Activated naive CD4-positive, alpha-beta T cell treated with anti-CD3 and anti-CD28 coated beads, Interleukin-2, amount 10 ng/mL, durations not matched to agents 7 days and 5 days (primary cell): ENCODE data around the gene TENM4.

ENCODE experiments used
- CTCF ChIA-PET: fragments of 350-600 bp; sonication (Branson Sonifier 250); formaldehyde crosslinking; loops from one replicate; lab custom pipeline; 2021; ENCODE audit warnings: antibody characterized with exemption; lab: Charles Lee
- DNase-seq: peaks from one replicate; pipeline ENCODE4 v3.0.0-alpha.2; 2020
- H3K27ac Mint-ChIP-seq: one replicate; pipeline ENCODE4 v1.8.0; 2021; ENCODE audit warnings: mild to moderate bottlenecking, moderate library complexity, mixed read lengths
- H3K27me3 Mint-ChIP-seq: one replicate; pipeline ENCODE4 v1.8.0; 2021; ENCODE audit warnings: mild to moderate bottlenecking, mixed read lengths
- H3K36me3 Mint-ChIP-seq: one replicate; pipeline ENCODE4 v1.8.0; 2021; ENCODE audit warnings: mixed read lengths
- H3K4me1 Mint-ChIP-seq: one replicate; pipeline ENCODE4 v1.8.0; 2021; ENCODE audit warnings: mixed read lengths
- H3K4me3 Mint-ChIP-seq: one replicate; pipeline ENCODE4 v1.8.0; 2021; ENCODE audit warnings: mild to moderate bottlenecking, moderate library complexity, mixed read lengths
- H3K9me3 Mint-ChIP-seq: one replicate; pipeline ENCODE4 v1.8.0; 2021; ENCODE audit warnings: mixed read lengths

Gene TENM4

DNA sequence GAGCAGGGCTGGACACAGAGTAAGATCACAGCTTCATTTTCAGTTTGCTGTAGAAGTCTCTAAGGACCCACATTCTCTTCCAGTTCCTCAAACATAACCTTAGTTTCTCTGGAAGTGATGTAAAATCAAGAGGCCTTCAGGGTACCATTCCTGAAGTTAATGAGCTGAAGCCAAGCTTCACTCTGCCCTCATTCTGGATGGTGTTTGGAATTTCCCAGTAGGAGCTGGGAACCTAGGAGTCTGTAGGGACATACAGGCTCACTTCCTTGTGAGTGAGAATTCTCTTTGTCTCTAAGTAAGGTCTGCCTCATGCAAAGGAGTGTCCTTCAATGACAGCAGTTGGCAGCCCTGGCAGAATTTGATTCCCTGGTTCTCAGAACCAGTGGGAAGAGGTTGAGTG is 723.8 kb downstream of the TENM4 start:
- Mint-ChIP-seq H3K4me1 (no peaks in the 10 kb centered on the region), H3K36me3 (no peaks in the 10 kb centered on the region), H3K9me3 (no peaks in the 10 kb centered on the region), H3K27ac (no peak overlapping the region), H3K27me3 (peaks cover 6% of the 10 kb centered on the region), H3K4me3 (no peak overlapping the region)
- CTCF ChIA-PET, result interaction anchor here (0.6 to 8.7 kb wide), 3 partner anchors 8 to 87 kb away, joined by 3 to 160 read pairs (median 12); no protein-coding TSS in a partner anchor
- DNase-seq, result no peak

DNA sequence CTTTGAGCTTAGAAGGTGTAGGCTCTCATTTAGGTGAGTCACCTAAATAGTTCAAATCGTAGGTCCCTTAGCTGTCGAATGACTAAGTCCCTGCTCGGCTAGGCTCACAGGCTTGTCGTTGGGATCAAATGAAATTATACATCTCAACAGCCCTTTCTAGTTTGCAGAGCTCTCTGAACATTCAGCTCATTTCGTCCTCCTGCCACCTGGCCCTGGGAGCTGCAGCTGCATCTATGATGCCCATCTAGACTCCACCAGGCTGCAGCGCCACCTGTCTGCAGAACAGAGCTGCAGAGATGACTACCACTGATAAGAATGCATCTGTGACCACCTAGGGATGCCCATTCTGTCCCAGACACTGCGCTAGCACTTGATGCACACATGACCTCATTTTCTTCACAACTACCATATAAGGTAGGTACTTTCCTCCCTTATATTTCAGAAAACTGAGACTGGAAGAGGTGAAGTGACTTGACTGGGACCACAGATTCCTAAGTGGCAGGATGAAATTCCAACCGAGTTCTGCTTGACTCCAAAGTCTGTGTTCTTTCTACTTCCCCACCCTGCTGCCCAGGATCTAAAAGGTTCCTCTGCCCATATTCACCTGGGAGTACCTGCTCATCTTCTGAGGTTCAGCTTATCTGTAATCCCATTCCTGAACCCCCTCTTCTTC is 725.1 kb downstream of the TENM4 start:
- H3K4me3 Mint-ChIP-seq, result no peak overlapping the region
- H3K27me3 Mint-ChIP-seq, result peaks cover 6% of the 10 kb centered on the region
- H3K36me3 Mint-ChIP-seq, result no peaks in the 10 kb centered on the region
- H3K4me1 Mint-ChIP-seq, result no peaks in the 10 kb centered on the region
- H3K9me3 Mint-ChIP-seq, result no peaks in the 10 kb centered on the region
- H3K27ac Mint-ChIP-seq, result no peak overlapping the region
- DNase-seq, result peak; percentile 59
- CTCF ChIA-PET, result interaction anchor here (0.8 to 8.7 kb wide), 8 partner anchors 9 to 76 kb away, joined by 3 to 160 read pairs (median 4); no protein-coding TSS in a partner anchor

DNA sequence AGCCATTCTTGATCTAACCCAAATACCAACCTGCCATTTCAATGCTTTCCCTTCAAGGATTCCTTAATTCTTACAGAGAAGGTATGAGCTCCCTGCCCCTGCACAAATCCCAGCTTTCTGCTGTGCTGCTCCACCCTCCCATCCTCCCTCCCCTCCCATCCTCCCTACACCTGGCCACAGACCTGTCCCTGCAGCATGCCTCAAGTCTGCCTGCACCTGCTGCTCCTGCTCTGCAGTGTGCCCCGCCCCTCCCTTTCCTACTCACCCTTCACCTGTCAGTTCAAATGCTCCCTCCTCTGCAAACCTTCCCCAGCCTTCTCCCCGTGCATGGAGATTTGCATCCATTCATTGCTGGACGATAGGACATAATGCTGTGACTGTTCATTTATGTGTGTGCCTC is 726.3 kb downstream of the TENM4 start:
- Mint-ChIP-seq H3K27ac (no peak overlapping the region), H3K9me3 (no peaks in the 10 kb centered on the region), H3K27me3 (peaks cover 6% of the 10 kb centered on the region), H3K4me3 (no peak overlapping the region), H3K4me1 (no peaks in the 10 kb centered on the region), H3K36me3 (no peaks in the 10 kb centered on the region)
- no peak for DNase-seq
- CTCF ChIA-PET, result interaction anchor here (1.4 to 8.7 kb wide), 4 partner anchors 10 to 72 kb away, joined by 3 to 160 read pairs (median 8); no protein-coding TSS in a partner anchor

DNA sequence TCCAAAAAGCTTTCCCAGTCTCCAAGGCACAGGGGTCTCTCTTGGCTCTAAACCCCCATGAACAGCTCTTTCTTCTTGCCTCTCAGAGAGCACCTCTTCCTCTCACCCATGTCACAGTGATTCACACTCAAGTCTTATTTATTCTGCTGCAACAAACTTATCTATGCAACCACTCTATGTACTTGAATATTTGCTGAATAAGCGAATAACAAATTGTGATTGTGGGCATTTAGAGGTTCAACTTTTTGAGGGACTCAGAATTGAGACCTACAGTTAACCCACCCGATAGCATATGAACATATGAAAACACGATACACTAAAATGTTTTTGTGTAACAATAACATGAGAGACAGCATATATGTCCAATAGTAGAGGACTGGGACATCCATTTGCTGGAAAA is 729.1 kb downstream of the TENM4 start:
- CTCF ChIA-PET, result no interaction called here
- no peak for DNase-seq
- Mint-ChIP-seq H3K27ac (no peak overlapping the region), H3K4me3 (no peak overlapping the region), H3K4me1 (no peaks in the 10 kb centered on the region), H3K36me3 (no peaks in the 10 kb centered on the region), H3K9me3 (no peaks in the 10 kb centered on the region), H3K27me3 (peaks cover 6% of the 10 kb centered on the region)

DNA sequence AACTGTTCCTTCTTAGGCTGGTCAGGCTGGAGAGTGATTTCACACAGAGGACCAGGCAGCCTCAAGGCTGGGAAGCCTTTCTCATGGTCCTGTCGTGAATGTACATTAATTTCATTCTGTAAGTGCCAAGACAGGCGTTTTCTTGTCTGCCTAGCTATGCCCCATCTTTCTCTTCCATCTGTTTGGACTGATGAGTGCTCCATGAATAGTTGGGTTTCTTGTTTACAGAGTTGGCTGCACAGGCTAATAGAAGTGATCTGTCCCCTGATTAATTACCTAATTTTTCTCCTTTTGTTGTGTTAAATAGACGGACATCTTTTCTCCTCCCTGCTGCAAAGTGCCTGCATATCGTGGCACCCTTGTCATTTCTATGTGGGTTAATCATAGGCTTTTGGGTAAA is 730.4 kb downstream of the TENM4 start:
- no peak overlapping the region for H3K4me3 Mint-ChIP-seq
- CTCF ChIA-PET, result no interaction called here

DNA sequence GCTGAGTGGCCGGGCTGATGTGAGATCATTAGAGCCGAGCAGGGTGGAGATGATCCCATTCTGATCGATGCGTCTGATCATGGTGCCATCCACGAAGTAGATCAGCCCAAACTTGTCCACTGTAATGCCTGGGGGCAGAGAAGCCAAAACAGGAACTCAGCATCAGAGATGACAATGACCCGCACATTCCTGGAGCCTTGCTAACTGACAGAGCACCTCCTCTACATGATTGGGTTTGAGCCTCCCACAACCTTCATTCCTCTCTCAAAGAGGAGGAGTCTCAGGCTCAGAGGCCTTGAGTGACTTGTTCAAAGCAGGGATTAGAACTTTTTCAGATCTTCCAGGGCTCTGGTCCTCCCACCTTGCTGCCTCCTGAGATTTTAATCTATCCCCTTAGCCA is 732.4 kb downstream of the TENM4 start:
- CTCF ChIA-PET, result no interaction called here
- no peak for DNase-seq
- Mint-ChIP-seq H3K27ac (no peak overlapping the region), H3K4me1 (no peaks in the 10 kb centered on the region), H3K27me3 (no peaks in the 10 kb centered on the region), H3K36me3 (no peaks in the 10 kb centered on the region), H3K4me3 (no peak overlapping the region), H3K9me3 (no peaks in the 10 kb centered on the region)

More for the DNA sequence above, 730.4 kb downstream of the TENM4 start:
- H3K27ac Mint-ChIP-seq, result no peak overlapping the region
- H3K9me3 Mint-ChIP-seq, result no peaks in the 10 kb centered on the region
- no peak for DNase-seq
- no peaks in the 10 kb centered on the region for H3K4me1 Mint-ChIP-seq
- H3K27me3 Mint-ChIP-seq, result peaks cover 6% of the 10 kb centered on the region
- no peaks in the 10 kb centered on the region for H3K36me3 Mint-ChIP-seq

DNA sequence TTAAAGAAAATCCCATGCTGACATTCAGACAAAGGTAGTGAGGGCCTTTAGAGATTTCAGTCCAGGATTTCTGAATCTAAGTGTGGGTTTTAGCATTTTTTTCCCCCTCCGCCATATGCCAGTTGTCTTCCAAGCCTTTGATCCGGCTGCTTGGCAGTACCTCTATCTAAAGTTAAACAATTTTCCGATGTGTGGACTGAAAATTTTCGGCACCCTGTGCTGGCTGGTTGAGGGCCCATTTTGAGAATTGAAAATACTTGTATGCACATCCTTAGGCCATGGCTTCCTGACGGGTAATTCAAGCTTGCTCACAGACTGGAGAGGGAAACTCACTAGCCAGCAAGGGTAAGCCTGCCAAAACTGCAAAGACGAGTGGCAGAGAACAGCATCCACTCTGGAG is 734.3 kb downstream of the TENM4 start:
- no peaks in the 10 kb centered on the region for H3K4me1 Mint-ChIP-seq
- H3K9me3 Mint-ChIP-seq, result no peaks in the 10 kb centered on the region
- CTCF ChIA-PET, result interaction anchor here (1.2 to 2.5 kb wide), 2 partner anchors 9 to 61 kb away, joined by 6 to 8 read pairs; no protein-coding TSS in a partner anchor
- H3K27me3 Mint-ChIP-seq, result no peaks in the 10 kb centered on the region
- no peak overlapping the region for H3K4me3 Mint-ChIP-seq
- no peak overlapping the region for H3K27ac Mint-ChIP-seq
- no peak for DNase-seq
- H3K36me3 Mint-ChIP-seq, result no peaks in the 10 kb centered on the region

DNA sequence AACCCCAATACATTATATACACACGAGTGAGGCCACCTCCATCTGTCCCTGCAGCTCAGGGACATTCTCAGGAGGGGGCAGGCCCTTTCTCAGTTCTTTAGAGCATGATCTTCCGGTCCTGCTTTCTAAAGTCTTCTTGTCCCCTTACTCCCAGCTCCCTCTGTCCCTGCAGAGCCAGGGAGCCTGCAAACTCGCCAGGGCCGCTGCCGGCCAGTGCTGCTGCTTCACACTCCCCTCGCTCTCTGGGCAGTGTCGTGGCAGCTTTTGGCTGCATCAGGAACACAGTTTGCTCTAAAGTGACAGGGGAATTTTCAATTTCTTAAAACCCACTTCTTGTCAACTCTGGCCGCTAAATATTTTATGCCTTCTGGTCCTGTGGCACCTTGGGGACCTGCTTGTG is 736.0 kb downstream of the TENM4 start:
- no peaks in the 10 kb centered on the region for H3K9me3 Mint-ChIP-seq
- H3K36me3 Mint-ChIP-seq, result no peaks in the 10 kb centered on the region
- CTCF ChIA-PET, result interaction anchor here (2.5 kb wide), 1 partner anchor 59 kb away, joined by 8 read pairs; no protein-coding TSS in a partner anchor
- no peak for DNase-seq
- no peaks in the 10 kb centered on the region for H3K27me3 Mint-ChIP-seq
- H3K27ac Mint-ChIP-seq, result no peak overlapping the region
- no peak overlapping the region for H3K4me3 Mint-ChIP-seq
- no peaks in the 10 kb centered on the region for H3K4me1 Mint-ChIP-seq

DNA sequence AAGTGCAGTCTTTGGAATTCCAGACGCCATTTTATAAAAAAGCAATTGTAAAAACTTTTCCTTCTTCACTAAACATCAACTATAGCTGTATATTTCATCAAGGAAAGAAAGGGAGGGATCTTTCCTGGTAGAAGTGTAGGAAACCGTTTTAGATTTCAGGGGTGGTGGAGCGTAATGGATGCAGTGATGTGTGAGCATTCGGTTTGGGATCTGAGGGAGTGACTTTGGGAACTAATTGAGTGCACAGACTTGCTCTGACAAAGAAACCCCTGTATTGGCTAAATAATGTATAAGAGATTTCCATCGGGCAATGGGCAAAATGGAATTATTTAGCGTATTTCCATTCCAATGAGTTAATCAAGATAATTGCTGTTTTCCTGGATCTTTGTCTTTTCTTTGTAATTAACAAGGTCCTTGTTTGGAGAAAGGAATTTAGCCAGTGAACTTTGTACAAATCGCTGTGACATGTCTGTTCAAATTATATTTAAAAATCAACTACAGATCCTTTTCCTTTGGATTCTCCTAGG is 741.2 kb downstream of the TENM4 start:
- Mint-ChIP-seq H3K27ac (no peak overlapping the region), H3K9me3 (no peaks in the 10 kb centered on the region), H3K36me3 (no peaks in the 10 kb centered on the region), H3K4me1 (no peaks in the 10 kb centered on the region), H3K4me3 (no peak overlapping the region), H3K27me3 (peaks cover 5% of the 10 kb centered on the region)
- CTCF ChIA-PET, result no interaction called here
- no peak for DNase-seq

DNA sequence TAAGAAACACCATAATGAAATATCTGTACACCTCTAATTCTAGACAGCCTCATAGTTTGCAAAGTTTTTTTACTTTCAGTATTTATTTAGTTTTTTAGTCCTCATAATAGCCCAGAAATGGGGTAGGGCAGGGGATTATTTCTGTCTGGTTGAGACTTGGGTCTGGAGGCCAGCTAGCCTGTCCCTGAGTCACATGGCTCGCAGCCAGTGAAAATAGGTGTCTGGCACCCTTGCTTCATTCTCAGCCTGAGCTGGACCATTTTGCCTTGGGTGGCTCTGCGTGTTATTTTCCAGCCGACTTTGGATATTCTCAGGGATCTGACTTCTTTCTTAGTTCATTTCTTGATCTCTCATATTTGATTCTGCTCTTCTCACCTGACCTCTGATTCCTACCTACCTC is 742.2 kb downstream of the TENM4 start:
- no peak overlapping the region for H3K4me3 Mint-ChIP-seq
- DNase-seq, result no peak
- H3K27me3 Mint-ChIP-seq, result peaks cover 5% of the 10 kb centered on the region
- H3K27ac Mint-ChIP-seq, result no peak overlapping the region
- CTCF ChIA-PET, result no interaction called here
- no peaks in the 10 kb centered on the region for H3K36me3 Mint-ChIP-seq
- H3K4me1 Mint-ChIP-seq, result no peaks in the 10 kb centered on the region
- H3K9me3 Mint-ChIP-seq, result no peaks in the 10 kb centered on the region

DNA sequence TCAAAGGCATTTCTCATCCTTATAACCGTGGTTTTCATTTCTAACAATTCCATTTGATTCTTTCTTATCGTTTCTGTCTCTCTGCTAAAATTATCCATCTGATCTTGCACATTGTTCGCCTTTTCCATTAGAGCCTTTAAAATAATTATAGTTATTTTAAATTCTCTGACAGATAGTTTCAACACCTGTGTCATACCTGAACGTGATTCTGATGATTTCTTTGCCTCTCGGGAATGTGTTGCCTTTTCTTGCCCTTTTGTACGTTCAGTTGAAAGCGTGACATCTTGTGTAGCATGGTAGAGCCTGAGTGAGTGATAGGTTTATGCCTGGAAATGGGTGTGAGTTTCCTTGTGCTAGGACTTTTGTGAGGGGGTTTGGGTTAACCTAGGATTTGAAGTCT is 744.7 kb downstream of the TENM4 start:
- Mint-ChIP-seq H3K27ac (no peak overlapping the region), H3K9me3 (no peaks in the 10 kb centered on the region), H3K4me1 (no peaks in the 10 kb centered on the region), H3K36me3 (no peaks in the 10 kb centered on the region), H3K4me3 (no peak overlapping the region), H3K27me3 (peaks cover 5% of the 10 kb centered on the region)
- no peak for DNase-seq
- CTCF ChIA-PET, result no interaction called here

DNA sequence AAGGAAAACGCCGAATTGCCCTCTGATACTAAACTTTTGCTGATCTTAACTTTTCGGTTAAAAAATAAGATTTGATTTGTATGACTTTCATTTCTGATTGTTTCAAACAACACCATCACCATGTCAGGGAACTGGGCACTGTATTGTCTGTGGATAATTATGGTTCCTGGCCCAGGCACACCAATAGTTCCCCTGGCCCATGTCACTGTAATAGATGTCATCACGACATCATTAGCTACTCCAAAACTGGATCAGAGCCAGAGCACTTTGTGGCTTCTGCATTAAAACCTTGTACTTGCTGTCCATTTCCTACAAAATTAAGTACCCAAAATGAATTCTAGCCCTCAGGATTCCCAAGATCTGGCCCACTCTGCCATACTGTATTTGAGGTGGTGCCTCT is 746.7 kb downstream of the TENM4 start:
- Mint-ChIP-seq H3K4me1 (no peaks in the 10 kb centered on the region), H3K36me3 (no peaks in the 10 kb centered on the region), H3K27me3 (peaks cover 15% of the 10 kb centered on the region), H3K27ac (no peak overlapping the region), H3K4me3 (no peak overlapping the region), H3K9me3 (no peaks in the 10 kb centered on the region)
- DNase-seq, result no peak
- CTCF ChIA-PET, result no interaction called here

DNA sequence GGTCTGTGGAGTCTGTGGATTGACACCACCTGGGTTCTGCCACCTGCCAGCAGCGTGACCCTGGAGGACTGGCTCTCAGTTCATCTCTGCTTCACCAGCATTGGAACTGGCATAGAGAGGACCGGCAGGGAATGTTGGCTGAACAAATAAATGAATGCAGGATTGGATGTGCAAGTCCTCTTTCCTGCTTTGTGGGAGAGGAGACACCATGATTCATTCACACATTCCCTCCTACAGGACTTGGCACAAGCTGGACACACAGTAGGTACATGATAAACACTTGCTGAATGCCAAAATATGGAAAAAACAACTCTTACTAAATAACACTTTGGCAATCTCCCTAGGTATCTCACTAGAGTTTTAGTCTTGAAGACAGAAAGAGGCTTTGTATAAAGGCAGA is 749.6 kb downstream of the TENM4 start:
- Mint-ChIP-seq H3K27ac (no peak overlapping the region), H3K36me3 (no peaks in the 10 kb centered on the region), H3K9me3 (no peaks in the 10 kb centered on the region), H3K4me3 (no peak overlapping the region), H3K27me3 (peaks cover 18% of the 10 kb centered on the region), H3K4me1 (no peaks in the 10 kb centered on the region)
- CTCF ChIA-PET, result no interaction called here
- no peak for DNase-seq

DNA sequence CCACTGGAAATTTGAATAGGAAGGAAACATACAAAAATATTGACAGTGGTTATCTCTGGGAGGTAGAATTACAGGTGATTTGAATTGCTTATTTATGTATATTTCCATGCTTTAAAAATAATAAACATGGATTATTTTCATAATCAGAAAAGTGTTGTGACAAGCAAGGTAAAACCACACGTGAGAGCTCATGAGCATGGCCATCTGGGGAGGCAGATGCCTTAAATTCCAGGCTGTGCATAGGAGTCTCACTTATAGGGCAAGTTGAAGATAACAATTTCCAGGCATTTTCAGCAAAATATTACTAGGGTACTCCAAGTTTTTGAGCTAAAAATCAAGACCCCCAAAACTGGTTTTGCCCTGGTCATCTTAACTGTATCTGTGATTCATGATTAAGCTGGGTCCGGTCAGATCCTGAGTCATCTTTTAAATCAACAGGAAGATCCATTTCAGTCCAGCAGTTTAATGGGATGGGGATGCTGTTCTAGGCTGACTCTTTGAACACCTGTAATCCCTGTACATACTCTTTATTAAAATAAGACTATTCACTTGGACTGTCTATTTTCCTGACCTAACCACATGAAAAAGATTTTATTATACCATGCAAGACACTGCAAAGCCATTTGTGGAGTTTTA is 750.4 kb downstream of the TENM4 start:
- Mint-ChIP-seq H3K27me3 (peaks cover 18% of the 10 kb centered on the region), H3K9me3 (no peaks in the 10 kb centered on the region), H3K36me3 (no peaks in the 10 kb centered on the region), H3K4me1 (no peaks in the 10 kb centered on the region), H3K4me3 (no peak overlapping the region), H3K27ac (no peak overlapping the region)
- DNase-seq, result no peak
- CTCF ChIA-PET, result interaction anchor here (1.4 kb wide), 1 partner anchor 45 kb away, joined by 5 read pairs; no protein-coding TSS in a partner anchor
